HPDE6-E6E7 (cell line): Measurements from ENCODE around the gene TMEM61.
A peak's percentile ranks its signal among the peaks of the same experiment; 100 is the strongest.
"Not testable (repeated sequence)": the region's sequence is repeated elsewhere in the genome, so short reads cannot be mapped to it uniquely, and the experiment has no call there.

Experiments used
- DNase-seq: peaks from one replicate; pipeline ENCODE4 v3.0.0; 2011; ENCODE audit warnings: missing footprints; ENCODE audit errors: extremely low spot score

Gene TMEM61

GRCh38 chr1:54962612-54963395 is 17.6 kb upstream of the TMEM61 start:
- DNase-seq = no peak

GRCh38 chr1:54963829-54964228 is 16.6 kb upstream of the TMEM61 start:
- not testable (repeated sequence) for DNase-seq

- DNase-seq = no peak
Observed at GRCh38 chr1:54965624-54966340, 14.6 kb upstream of the TMEM61 start.

- DNase-seq = no peak
Observed at GRCh38 chr1:54967372-54967771, 13.1 kb upstream of the TMEM61 start.

GRCh38 chr1:54968551-54968950 is 11.9 kb upstream of the TMEM61 start:
- DNase-seq = no peak

GRCh38 chr1:54969879-54970278 is 10.5 kb upstream of the TMEM61 start:
- DNase-seq = no peak

GRCh38 chr1:54970901-54971300 is 9.5 kb upstream of the TMEM61 start:
- DNase-seq = peak; percentile 77

GRCh38 chr1:54971317-54971791 is 9.1 kb upstream of the TMEM61 start:
- peak; percentile 82 for DNase-seq

GRCh38 chr1:54972436-54972835 is 8.0 kb upstream of the TMEM61 start:
- DNase-seq = no peak

- DNase-seq = no peak
Observed at GRCh38 chr1:54973205-54973921, 7.1 kb upstream of the TMEM61 start.

- DNase-seq = no peak
Observed at GRCh38 chr1:54975356-54976108, 4.9 kb upstream of the TMEM61 start.

- no peak for DNase-seq
Observed at GRCh38 chr1:54976747-54977146, 3.7 kb upstream of the TMEM61 start.

- DNase-seq = no peak
Observed at GRCh38 chr1:54977533-54978297, 2.7 kb upstream of the TMEM61 start.

GRCh38 chr1:54978528-54979326 is 1.7 kb upstream of the TMEM61 start:
- DNase-seq = no peak

GRCh38 chr1:54979327-54979891 is 1.0 kb upstream of the TMEM61 start:
- no peak for DNase-seq

GRCh38 chr1:54980046-54980527 is 341 bp upstream of the TMEM61 start:
- DNase-seq = no peak

GRCh38 chr1:54981466-54981865 is 1.0 kb downstream of the TMEM61 start:
- DNase-seq = no peak

- DNase-seq = no peak
Observed at GRCh38 chr1:54982739-54983138, 2.3 kb downstream of the TMEM61 start.

- no peak for DNase-seq
Observed at GRCh38 chr1:54984131-54984842, 3.9 kb downstream of the TMEM61 start.
